ENCODE measurements around the gene CDPF1.

The CDPF1 gene

DNA sequence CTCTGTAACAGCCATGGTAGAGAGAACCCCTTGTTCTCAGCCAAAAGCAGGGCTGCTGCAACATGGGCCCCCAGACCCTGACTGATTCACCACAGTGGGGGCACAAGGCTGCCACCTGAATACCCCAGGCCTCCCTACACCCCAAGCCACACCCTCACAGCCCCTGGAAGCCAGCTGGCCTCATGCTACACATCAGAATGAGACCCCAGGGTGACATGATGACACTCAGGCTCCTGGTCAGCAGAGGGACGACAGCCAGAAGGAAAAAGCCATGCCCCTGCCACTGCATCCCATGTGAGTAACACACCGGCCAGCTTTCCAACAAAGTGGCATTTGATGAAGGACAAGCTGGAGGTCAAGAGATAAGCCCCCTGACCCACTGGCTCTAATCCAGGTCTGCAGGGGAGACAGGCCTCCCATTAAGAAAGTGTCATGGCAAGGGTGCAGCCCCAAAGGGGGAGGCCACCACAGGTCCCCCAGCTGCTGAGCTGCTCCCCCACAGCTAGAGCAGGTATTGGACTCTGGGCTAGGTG lies 2.6 kb downstream of the CDPF1 start:
- TF ChIP-seq, protein P1, sequence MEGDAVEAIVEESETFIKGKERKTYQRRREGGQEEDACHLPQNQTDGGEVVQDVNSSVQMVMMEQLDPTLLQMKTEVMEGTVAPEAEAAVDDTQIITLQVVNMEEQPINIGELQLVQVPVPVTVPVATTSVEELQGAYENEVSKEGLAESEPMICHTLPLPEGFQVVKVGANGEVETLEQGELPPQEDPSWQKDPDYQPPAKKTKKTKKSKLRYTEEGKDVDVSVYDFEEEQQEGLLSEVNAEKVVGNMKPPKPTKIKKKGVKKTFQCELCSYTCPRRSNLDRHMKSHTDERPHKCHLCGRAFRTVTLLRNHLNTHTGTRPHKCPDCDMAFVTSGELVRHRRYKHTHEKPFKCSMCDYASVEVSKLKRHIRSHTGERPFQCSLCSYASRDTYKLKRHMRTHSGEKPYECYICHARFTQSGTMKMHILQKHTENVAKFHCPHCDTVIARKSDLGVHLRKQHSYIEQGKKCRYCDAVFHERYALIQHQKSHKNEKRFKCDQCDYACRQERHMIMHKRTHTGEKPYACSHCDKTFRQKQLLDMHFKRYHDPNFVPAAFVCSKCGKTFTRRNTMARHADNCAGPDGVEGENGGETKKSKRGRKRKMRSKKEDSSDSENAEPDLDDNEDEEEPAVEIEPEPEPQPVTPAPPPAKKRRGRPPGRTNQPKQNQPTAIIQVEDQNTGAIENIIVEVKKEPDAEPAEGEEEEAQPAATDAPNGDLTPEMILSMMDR (IDR thresholded peaks at IDR 0.05; ENCODE audit: borderline replicate concordance, insufficient read depth, low read depth, low read length) = no peak

DNA sequence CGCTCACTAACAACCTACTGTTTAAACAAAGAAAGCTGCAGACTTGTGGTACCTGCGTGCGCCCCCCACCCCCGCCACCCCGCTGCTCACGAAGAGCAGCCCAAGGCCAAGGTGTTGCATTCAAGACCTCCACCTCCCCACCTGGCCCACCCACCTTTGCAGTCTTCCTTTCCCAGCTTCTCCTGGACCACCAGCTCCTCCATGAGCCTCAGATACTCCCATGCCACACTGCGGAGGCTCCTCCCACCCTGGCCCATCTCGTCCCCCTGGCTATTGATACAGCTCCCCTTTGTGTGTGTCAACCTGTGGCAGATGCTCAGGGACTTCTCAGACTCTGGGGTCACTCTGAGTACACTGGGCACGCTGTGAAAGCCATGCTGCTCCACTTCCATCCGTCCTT lies 3.9 kb downstream of the CDPF1 start:
- TF ChIP-seq, protein P1 (IDR thresholded peaks at IDR 0.05; ENCODE audit: borderline replicate concordance, insufficient read depth, low read depth, low read length) = no peak
- no peak overlapping the region for H3K4me3 ChIP-seq (ENCODE audit: low read depth, low read length)

More for the DNA sequence above, 2.6 kb downstream of the CDPF1 start:
- no peak overlapping the region for H3K4me3 ChIP-seq (ENCODE audit: low read depth, low read length)

- no peak overlapping the region for H3K4me3 ChIP-seq (ENCODE audit: low read depth, low read length)
- TF ChIP-seq, protein P1 (IDR thresholded peaks at IDR 0.05; ENCODE audit: borderline replicate concordance, insufficient read depth, low read depth, low read length) = no peak
Measured at GRCh38 chr22:46245511-46245910, 4.6 kb downstream of the CDPF1 start.

GRCh38 chr22:46244771-46245170 lies 5.3 kb downstream of the CDPF1 start:
- H3K4me3 ChIP-seq (ENCODE audit: low read depth, low read length) = no peak overlapping the region
- TF ChIP-seq, protein P1 (IDR thresholded peaks at IDR 0.05; ENCODE audit: borderline replicate concordance, insufficient read depth, low read depth, low read length) = no peak

- TF ChIP-seq, protein P1 (IDR thresholded peaks at IDR 0.05; ENCODE audit: borderline replicate concordance, insufficient read depth, low read depth, low read length) = no peak
- H3K4me3 ChIP-seq (ENCODE audit: low read depth, low read length) = no peak overlapping the region
Measured at GRCh38 chr22:46242076-46242475, 8.0 kb downstream of the CDPF1 start.

DNA sequence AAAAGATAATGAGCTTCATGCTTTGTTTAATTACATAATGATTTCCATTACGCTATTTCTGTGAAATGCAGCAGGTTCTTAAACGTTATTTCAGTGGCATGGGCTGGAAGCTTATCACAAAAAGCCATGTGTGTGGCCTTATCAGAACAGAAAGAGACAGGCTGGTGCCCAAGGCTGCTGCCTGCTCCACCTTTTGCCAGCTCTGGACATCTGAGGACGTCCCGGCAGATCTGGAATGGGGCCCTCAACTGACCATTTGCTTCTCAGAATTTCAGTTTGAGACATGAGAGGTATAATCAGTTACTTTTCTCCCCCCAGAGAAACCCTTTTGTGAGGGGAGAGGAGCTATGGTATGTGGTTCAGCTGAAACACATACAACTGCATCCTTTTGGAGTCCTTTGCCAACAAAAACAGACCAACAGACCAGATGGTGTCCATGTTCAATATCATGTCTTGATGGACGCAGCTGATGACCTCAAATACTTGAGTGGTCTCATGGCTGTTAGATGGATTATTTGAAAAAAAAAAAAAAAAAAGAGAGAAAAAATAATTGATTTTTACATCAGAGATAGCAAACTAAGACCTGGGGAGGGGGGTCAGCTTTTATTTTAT lies 8.6 kb downstream of the CDPF1 start:
- H3K4me3 ChIP-seq (ENCODE audit: low read depth, low read length) = no peak overlapping the region
- TF ChIP-seq, protein P1 (IDR thresholded peaks at IDR 0.05; ENCODE audit: borderline replicate concordance, insufficient read depth, low read depth, low read length) = no peak

GRCh38 chr22:46240907-46241306 lies 9.2 kb downstream of the CDPF1 start:
- TF ChIP-seq, protein P1 (IDR thresholded peaks at IDR 0.05; ENCODE audit: borderline replicate concordance, insufficient read depth, low read depth, low read length) = no peak
- H3K4me3 ChIP-seq (ENCODE audit: low read depth, low read length) = no peak overlapping the region

All from GM12875 (cell line).